ENCODE results near the gene SYNGR3.

DNA sequence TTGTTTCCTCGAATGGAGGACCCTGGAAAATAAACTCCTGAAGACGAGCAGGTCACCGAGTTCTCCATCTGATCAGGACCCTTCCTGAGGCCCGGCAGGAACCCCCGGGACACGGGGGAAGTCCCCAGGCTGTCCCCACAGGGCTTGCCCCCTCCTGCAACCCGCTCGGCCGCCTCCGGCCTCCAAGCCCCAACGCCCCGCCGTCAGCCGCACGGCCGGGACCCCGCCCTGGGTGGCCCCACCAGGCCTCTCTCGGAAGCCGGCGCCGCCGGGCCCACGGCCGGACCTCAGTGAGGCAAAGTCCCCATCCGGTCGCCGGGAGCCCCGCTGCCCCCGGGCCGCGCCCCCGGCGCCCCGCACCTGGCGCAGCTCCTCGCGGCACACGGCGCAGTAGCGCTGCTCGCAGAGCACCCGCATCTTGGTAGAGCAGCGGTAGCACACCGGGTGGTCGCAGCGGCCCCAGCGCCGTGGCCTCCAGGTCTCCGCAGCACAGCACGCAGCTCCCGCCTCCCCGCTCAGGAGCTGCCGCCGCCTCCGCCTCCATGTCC lies 19.5 kb downstream of the SYNGR3 start:
- TF ChIP-seq POLR2A (IDR thresholded peaks at IDR 0.05; ENCODE audit: low read depth, low read length) (no peak; the same call in 1 of the 2 replicates), POLR2AphosphoS5 (IDR thresholded peaks at IDR 0.05; ENCODE audit: low read depth, low read length) (no peak; the same call in 1 of the 2 replicates), TAF1 (IDR thresholded peaks at IDR 0.05; ENCODE audit: low read depth, low read length) (no peak), SPI1 (IDR thresholded peaks at IDR 0.05; ENCODE audit: low read depth, low read length) (no peak), PAX5 (IDR thresholded peaks at IDR 0.05; ENCODE audit: insufficient read depth, low read length, severe bottlenecking) (no peak), POU2F2 (IDR thresholded peaks at IDR 0.05; ENCODE audit: low read depth, low read length) (no peak)

All from GM12891 (cell line).